WERI-Rb-1 (cell line): ENCODE measurements around the gene SH3D21.

ENCODE experiments used
- DNase-seq: peaks from one replicate; pipeline ENCODE4 v3.0.0-alpha.2; 2020
- H3K27ac ChIP-seq: fragments of 250-450 bp; sonication (Bioruptor Pico); 2 replicates; pipeline ENCODE4 v1.5.1; 2020; ENCODE audit warnings: mild to moderate bottlenecking, moderate library complexity
- H3K27me3 ChIP-seq: fragments of 250-450 bp; sonication (Bioruptor Pico); 2 replicates; pipeline ENCODE4 v1.5.1; 2021; ENCODE audit warnings: mild to moderate bottlenecking, low read depth, moderate library complexity; ENCODE audit not compliant: insufficient read depth, severe bottlenecking
- H3K36me3 ChIP-seq: fragments of 250-450 bp; sonication (Bioruptor Pico); 2 replicates; pipeline ENCODE4 v1.5.1; 2020; ENCODE audit warnings: mild to moderate bottlenecking, moderate library complexity
- H3K4me3 ChIP-seq: 2 replicates; pipeline ENCODE4 v1.5.1; 2011; ENCODE audit warnings: low read depth, mild to moderate bottlenecking, control low read depth, low read length
- H3K9me3 ChIP-seq: fragments of 250-450 bp; sonication (Bioruptor Pico); 2 replicates; pipeline ENCODE4 v1.5.1; 2021; ENCODE audit warnings: mild to moderate bottlenecking, moderate library complexity; ENCODE audit not compliant: severe bottlenecking
- CTCF ChIP-seq: IDR thresholded peaks from 2 replicates; pipeline ENCODE4 v1.5.1; 2011; ENCODE audit warnings: low read depth, mild to moderate bottlenecking, control low read depth, inconsistent platforms, low read length

The SH3D21 gene

GRCh38 chr1:36358514-36359084, 52.4 kb downstream of the SH3D21 start:
- no peak for DNase-seq
- TF ChIP-seq CTCF, result no peak
- no peak overlapping the region for H3K27ac ChIP-seq
- H3K4me3 ChIP-seq, result no peak overlapping the region
- H3K9me3 ChIP-seq, result no peaks in the 10 kb centered on the region
- peaks cover 42% of the 10 kb centered on the region for H3K36me3 ChIP-seq
- no peaks in the 10 kb centered on the region for H3K27me3 ChIP-seq

GRCh38 chr1:36359383-36359782, 53.2 kb downstream of the SH3D21 start:
- Histone ChIP-seq H3K36me3 (peaks cover 36% of the 10 kb centered on the region), H3K27ac (no peak overlapping the region), H3K27me3 (no peaks in the 10 kb centered on the region)

GRCh38 chr1:36359911-36360550, 53.9 kb downstream of the SH3D21 start:
- Histone ChIP-seq H3K27me3 (no peaks in the 10 kb centered on the region), H3K27ac (no peak overlapping the region), H3K4me3 (no peak overlapping the region), H3K9me3 (no peaks in the 10 kb centered on the region), H3K36me3 (peaks cover 32% of the 10 kb centered on the region)
- no peak for TF ChIP-seq CTCF
- no peak for DNase-seq

More at GRCh38 chr1:36359383-36359782, 53.2 kb downstream of the SH3D21 start:
- TF ChIP-seq CTCF, result no peak
- DNase-seq, result no peak
- H3K4me3 ChIP-seq, result no peak overlapping the region
- no peaks in the 10 kb centered on the region for H3K9me3 ChIP-seq

GRCh38 chr1:36365381-36365780, 59.2 kb downstream of the SH3D21 start:
- no peak for TF ChIP-seq CTCF
- DNase-seq, result no peak
- H3K27ac ChIP-seq, result peak overlapping the region; percentile 61

GRCh38 chr1:36366091-36366661, 60.0 kb downstream of the SH3D21 start:
- Histone ChIP-seq H3K36me3 (peaks cover 29% of the 10 kb centered on the region), H3K9me3 (no peaks in the 10 kb centered on the region), H3K4me3 (no peak overlapping the region), H3K27me3 (no peaks in the 10 kb centered on the region), H3K27ac (peak overlapping the region; percentile 61)
- DNase-seq, result peak; percentile 77
- TF ChIP-seq CTCF, result 0 out of 2 replicates have a peak, but pooled peaks have one; percentile 15

More at GRCh38 chr1:36365381-36365780, 59.2 kb downstream of the SH3D21 start:
- Histone ChIP-seq H3K36me3 (peaks cover 29% of the 10 kb centered on the region), H3K4me3 (no peak overlapping the region), H3K27me3 (no peaks in the 10 kb centered on the region), H3K9me3 (no peaks in the 10 kb centered on the region)
